ENCODE results near the gene DIP2C. TPM values are rescaled to one million over a fixed set of nuclear protein-coding genes. Genes with fewer than 3 reads are reported as not detected.
"Not testable (repeated sequence)": the region's sequence is repeated elsewhere in the genome, so short reads cannot be mapped to it uniquely, and the experiment has no call there.

The DIP2C gene
- total RNA-seq, 1 donor from 2014 or later: 2.5 TPM

DNA sequence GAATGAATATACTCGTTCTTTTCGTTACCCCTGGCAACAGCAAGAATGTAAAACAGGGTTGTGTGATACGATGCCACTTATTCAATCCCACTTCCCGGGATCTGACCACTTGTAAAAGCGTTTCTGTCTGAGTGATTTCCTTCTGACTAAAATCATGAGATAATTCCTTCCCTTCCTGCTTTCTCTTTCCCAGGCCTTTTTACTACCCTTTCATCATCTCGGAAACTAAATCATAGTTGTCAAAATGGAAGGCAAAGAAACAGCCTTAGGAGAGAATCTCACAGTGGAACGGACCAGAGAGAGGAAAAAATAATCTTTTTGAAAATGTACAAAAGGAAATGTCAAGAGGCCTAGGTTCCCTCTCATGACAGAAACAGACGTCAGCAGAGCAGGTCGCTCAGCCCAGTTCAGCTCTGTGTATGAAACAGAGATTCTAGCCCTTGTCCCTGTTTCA, 29.8 kb downstream of the DIP2C start:
- intact Hi-C loops (cut with micrococcal nuclease): no loop called here

DNA sequence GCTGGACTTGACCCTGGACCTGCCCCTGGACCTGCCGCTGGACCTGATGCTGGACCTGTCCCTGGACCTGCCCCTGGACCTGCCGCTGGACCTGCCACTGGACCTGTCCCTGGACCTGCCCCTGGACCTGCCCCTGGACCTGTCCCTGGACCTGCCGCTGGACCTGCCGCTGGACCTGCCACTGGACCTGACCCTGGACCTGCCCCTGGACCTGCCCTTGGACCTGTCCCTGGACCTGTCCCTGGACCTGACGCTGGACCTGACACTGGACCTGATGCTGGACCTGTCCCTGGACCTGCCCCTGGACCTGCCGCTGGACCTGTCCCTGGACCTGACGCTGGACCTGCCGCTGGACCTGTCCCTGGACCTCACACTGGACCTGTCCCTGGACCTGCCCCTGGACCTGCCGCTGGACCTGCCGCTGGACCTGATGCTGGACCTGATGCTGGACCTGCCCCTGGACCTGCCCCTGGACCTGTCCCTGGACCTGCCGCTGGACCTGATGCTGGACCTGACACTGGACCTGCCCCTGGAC, 31.6 kb downstream of the DIP2C start:
- intact Hi-C loops (cut with micrococcal nuclease): not testable (repeated sequence)

DNA sequence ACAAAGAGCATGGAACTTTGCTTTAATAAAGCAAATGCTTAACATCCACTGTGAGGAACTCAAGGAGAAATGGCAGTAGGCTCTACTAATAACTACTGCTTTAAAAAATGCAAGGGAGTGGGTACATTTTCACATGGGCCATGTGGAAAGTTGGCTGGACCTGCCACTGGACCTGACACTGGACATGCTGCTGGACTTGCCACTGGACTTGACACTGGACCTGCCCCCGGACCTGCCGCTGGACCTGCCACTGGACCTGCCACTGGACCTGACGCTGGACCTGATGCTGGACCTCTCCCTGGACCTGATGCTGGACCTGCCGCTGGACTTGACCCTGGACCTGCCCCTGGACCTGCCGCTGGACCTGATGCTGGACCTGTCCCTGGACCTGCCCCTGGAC, 32.6 kb downstream of the DIP2C start:
- intact Hi-C loops (cut with micrococcal nuclease): no loop called here

DNA sequence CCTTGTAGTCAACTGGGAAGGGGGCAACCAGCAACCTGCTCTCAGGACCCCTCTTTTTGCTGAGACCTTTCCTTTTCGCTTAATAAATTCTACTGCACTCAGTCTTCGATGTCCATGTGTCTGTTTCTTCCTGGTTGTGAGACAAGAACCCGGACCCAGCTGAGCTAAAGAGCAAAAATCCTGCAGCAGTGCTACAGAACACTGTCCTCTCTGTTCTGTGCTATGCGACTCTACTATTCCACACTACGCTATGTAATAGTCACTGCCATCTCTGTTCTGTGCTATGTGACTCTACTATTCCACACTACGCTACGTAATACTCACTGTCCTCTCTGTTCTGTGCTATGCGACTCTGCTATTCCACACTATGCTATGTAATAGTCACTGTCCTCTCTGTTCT, 34.3 kb downstream of the DIP2C start:
- intact Hi-C loops (cut with micrococcal nuclease): no loop called here

DNA sequence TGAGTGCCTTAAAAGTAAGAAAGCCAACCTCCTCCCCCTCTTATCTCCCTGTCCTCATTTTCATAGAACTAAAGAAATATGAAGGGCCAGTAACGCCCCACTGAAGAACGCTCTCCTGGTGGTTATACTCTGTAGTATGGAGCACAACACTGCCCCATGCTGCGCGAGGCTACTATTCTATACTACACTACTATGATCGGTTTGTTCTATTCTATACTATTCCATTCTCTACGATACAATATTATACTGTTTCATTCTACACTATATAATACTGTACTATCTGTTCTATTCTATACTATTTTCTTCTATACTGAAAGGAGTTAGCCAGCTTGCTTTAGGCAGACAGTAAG, 34.8 kb downstream of the DIP2C start:
- intact Hi-C loops (cut with micrococcal nuclease): no loop called here

DNA sequence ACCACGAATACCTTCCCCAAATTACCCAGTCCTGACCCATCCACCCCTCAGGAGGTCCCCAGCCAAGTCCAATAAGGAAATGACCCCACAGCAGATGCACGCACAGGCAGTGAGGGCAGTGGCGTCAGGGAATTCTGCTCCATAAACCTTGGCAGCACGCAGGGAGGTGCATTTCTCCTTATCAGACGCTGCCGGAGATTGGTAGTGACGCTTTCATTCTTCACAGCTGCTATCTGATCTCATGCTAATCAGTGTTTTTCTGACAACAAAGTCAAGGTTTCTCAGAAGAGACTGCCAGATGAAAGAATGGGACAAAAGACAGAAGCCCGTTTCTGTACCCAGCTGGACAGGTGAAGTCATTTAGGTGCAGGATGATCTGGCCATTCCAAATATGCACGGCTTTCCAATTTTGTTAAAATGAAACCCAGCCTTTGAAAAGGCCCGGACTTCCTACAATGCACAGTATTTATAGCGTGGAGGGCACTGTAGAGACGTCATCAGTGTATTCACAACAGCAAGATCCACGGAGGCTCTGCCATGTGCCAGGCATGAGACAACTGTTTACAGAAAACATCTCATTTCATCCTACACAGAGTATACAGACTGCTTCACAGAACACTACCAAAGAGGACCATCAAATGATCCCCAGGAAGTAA, 35.3 kb downstream of the DIP2C start:
- intact Hi-C loops (cut with micrococcal nuclease): no loop called here

DNA sequence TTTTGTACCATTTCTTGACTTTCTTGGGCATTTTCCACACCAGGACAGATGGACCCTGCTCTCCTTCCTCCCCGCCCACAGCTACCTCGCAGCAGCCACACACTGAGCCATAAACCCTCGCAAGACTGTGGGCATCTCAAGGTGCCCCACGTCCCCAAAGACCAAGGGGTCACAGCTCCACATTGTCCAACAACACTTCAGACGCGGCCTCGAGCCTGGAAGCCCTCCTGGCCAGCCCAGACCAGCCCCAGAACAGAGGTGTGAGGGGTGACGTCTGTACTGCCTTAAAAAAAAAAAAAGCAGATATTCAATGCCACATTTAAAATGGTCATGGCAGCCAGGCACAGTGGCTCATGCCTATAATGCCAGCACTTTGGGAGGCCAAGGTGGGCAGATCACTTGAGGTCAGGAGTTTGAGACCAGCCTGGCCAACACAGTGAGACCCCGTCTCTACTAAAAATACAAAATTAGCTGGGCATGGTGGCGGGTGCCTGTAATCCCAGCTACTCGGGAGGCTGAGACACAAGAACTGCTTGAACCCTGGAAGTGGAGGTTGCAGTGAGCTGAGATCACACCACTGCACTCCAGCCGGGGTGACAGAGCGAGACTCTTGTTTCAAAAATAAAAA, 36.5 kb downstream of the DIP2C start:
- intact Hi-C loops (cut with micrococcal nuclease): not testable (repeated sequence)

DNA sequence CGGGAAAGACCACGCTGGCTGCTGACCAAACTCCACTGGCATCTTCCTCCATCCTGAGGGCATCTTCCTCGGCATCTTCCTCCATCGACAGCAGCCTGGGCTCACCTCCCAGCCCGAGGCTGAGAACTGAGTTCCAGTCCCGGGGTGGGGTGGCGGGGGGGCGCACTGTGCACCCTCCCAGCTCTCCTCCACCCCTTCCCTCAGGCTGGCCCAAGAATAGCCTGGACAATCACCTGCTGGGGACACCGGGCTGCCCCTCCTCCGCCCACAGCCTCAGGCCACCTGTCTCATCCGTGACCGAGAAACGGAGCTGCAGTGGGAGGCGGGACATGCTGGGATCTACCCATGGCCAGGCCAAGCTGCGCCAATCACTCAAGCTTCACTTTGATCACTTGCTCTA, 37.2 kb downstream of the DIP2C start:
- intact Hi-C loops (cut with micrococcal nuclease): no loop called here

DNA sequence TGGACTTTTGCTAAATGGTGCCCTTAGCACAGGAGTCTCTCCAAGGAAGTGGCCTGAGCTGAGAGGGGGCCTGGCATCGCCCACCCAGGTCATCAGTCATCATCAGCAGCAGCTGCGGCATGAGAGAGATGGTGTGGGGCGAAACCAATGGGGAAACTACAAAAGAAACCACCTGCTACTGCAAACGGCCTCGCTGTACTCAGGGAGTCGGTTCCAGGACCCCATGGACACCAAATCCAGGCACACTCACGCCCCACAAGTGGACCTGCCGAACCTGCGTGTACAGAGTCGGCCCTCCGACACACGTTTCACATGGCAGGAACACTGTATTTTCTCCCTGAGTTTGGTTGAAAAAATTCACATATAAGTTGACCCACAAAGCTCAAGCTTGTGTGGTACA, 37.8 kb downstream of the DIP2C start:
- intact Hi-C loops (cut with micrococcal nuclease): no loop called here

DNA sequence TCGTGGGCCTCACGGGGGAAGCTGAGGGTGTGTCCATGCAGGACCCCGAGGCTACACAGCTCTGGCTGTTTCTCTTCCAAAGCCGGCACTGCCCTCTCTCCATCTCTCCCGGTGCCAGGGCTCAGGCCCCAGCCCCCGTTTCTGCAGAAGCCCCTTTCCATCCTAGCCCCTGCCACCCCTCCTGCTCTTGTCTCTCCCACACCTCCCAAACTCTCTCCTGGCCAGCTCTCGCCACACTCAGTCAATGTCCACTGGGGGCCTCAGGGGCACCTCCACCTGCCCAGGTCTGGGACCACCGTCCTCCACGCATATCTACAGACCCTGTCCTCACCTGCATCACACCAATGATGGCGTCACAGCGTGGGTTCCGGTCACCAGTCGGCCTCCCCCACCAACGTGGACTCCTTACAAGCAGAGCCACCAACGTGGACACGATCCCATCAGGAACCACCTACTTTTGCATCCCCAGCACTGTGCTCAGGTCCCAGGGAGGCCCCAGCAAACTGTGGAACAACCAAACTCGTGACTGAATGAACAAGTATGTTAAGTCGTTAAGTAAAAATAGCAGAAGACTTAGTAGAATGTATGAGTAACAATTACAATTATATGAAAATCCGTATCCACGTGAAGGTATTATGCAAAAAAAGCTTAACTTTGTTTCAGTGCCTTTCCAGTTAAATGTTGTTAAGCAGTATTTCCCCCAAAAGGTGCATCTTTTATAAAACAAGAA, 38.4 kb downstream of the DIP2C start:
- intact Hi-C loops (cut with micrococcal nuclease): no loop called here

DNA sequence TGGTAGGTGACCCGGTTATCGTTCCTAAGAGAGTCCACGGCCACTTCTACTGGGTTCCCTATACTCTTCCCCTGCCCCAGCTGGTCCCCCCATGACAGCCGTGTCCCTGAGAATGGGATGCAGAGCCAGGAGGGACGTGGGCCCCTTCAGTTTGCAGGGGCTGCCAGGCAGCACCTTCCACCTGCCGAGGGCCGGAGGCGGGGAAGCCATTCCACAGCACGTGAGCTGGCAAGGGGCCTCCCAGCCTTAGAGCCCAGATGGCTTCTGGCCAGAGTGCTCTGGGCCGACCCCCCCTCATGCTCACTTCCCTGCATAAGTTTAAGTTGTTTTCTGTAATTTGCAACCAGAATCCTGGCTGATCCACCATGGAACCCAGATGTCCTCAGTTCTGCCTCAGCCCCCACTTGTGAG, 39.0 kb downstream of the DIP2C start:
- intact Hi-C loops (cut with micrococcal nuclease): no loop called here

DNA sequence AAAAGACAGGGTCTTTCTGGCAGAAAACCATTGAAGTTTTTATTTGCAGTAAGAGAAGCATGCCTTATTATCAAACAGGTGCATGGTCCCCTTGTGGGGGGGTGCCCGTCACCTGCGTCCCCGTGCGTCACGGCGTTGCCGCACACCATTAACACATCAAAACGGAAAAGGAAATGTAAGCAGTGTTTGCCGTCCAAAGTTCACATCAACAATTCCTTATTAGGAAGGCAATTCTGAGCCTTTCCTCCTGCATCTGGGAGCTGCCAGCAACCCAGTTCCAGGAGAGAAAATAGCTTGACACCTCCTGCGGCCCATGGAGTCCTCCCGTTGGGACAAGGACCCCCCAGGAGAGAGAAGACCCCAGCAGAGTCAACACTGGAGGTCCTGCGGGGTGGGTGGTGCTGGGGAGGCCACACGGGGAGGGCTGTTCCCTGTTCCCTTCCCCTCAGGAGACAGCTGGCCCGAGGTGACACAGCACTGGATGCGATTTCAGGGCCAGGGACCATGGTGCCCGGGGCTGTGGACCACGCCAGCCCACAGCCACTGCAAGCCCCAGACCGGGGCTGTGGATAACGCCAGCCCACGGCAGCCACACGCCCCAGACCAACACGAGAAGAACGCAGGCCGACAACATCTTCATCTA, 39.5 kb downstream of the DIP2C start:
- intact Hi-C loops (cut with micrococcal nuclease): no loop called here

DNA sequence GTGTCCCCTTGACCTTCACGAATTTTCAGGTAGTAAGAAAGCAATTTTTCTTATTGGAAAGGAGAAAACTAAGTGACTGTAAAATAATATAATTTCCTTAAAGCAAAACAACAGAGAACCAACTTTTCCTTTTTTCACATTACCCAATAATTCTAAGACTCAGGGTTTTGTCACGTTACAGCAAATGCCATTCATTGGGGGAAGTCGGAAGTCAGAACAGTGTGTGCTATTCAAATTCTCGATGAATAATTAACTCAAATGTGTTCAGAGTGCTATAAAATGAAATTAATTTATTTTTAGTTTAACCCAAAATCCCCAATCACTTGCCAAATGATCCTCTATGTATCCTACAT, 40.0 kb downstream of the DIP2C start:
- intact Hi-C loops (cut with micrococcal nuclease): no loop called here

DNA sequence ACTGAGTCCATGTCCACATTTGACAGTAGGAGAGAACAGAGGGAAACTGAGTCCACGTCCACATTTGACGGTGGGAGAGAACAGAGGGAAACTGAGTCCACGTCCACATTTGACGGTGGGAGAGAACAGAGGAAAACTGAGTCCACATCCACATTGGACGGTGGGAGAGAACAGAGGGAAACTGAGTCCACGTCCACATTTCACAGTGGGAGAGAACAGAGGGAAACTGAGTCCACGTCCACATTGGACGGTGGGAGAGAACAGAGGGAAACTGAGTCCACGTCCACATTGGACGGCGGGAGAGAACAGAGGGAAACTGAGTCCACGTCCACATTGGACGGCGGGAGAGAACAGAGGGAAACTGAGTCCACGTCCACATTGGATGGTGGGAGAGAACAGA, 42.4 kb downstream of the DIP2C start:
- intact Hi-C loops (cut with micrococcal nuclease): not testable (repeated sequence)

DNA sequence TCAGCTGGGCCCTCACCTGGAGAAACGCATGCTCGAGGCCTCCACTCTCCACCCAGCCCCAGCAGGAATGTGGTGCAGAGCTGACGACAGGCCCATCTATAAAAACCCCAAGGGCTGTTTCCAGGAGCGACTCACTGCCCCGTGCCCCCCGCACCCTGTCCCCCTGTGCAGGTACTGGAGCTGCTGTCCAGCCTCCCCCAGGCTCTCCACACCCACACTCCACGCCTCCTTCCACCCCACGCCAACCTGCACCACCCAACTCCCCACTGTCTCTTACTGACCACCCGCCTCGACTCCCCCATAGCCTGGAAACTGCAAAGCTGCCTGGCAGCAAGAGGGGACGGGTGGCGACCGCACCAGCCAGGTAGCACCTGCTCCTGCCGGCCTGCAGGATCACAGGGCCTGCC, 43.3 kb downstream of the DIP2C start:
- intact Hi-C loops (cut with micrococcal nuclease): no loop called here

DNA sequence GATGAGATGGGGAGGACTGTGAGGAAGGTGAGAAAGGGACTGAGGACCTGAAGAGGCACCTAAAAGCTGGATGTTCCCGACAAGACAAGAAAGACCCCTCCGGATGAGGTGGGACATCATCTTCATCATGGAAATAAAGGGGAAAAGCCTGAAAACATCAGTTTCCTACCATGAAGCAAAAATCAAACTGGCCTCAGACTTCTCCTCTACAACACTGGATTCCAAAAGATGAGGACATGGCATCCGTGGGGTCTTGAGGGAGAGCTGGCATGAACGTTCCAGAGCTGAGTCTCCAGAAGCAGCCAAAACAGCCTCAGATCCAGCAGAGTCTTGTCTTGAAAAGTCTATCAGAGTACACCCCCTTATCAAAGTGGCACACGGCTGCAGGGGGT, 44.5 kb downstream of the DIP2C start:
- intact Hi-C loops (cut with micrococcal nuclease): no loop called here

DNA sequence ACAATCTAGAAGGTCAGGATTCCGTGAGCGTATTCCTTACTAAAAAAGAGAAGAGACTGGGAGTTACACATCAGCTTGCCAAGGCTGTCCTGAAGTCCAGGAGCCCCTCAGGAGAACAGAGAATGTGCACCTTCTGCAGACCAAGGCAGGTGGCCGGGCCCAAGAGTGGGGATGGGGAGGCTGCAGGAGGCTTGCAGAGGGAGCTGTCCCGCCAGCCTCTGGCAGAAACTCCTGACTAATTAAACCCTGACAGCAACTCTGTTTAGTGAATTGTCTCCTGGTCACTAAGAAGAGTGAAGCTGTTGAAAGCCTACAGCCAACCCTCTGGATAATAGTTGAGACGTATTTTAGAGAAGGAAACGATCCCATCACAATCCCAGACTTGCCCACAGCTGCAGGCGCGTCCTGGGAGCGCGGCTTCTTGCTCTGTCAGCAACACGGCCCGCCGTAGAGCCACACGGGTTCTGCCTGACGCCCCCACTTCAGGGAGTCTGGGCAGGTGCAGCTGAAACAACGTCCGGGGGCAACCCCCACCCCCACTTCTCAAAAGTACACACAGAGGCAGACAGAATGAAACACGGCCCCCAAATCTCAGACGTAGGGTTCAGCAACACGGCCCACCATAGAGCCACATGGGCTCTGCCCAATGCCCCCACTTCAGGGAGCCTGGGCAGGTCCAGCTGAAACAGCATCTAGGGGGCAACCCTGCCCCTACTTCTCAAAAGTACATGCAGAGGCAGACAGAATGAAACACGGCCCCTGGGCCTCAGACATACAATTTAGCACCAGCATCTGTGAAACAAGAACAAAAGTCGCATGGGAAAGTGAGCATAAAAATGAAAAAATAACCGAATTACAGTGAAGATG, 45.2 kb downstream of the DIP2C start:
- intact Hi-C loops (cut with micrococcal nuclease): no loop called here

DNA sequence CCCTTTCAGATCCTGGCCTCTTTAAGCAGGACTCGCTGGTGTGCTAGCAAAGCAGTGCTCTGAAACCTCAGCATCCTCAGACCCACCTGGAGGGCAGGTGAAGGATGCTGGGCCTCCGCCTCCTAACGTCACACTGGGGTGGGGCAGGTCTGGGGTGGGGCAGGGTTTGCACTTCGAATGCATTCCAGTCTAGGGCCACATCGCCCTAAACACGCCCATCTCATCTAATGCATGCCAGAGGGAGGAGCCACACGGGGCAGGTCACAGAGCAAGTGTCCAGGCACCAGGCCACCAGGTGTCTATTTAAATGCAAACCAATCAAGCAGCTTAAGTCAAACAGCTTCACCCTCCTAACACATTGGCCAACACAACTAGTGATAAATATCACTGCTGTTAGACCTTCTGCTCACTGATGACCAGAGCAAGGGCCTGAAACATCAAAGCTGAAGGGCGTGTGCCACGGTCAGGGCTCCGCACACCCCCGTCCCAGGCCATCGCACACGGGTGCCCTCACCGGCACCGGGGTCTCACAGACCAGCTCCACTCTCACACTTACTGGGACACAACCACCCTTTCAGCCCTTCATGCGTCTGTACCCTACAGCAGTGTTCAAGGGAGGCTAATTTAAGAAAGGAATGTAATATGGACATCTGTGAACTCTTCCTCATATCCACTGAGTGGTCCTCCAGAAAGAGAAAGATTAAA, 47.1 kb downstream of the DIP2C start:
- intact Hi-C loops (cut with micrococcal nuclease): no loop called here

DNA sequence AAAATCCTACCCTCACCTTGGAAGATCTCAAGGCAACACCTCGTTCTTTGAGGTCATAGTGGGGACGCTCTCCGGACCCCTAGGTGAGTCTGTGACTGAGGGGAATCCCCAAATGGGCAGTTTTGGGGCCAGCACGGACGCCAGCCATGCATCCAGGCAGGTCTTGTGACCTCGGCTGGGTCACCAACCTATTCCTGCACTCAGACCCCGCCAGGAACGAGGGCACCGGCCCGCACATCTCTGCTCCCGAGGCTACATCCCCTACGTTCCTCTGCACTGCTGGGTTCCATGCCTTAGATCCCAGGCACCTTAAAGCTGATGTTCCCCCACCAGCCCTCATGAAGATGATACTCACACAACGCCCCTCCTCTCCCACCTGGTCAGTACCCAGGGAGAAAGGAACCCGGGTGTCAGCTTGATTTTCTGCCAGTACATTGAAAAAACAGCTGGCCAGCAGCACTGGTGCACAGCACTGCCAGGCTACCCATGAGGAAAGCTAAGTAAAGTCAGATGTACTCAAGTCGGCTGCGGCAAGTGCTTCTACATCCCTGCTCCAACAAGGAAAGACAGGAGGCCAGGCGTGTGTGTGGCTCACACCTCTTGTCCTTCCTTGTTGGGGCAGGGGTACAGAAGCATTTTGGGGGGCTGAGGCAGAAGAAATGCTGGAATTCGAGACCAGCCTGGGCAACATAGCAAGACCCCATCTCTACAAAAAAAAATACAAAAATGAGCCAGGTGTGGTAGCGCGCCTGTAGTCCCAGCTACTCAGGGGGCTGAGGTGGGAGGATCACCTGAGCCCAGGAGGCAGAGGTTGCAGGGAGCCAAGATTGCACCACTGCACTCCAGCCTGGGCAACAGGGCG, 48.1 kb downstream of the DIP2C start:
- intact Hi-C loops (cut with micrococcal nuclease): no loop called here

DNA sequence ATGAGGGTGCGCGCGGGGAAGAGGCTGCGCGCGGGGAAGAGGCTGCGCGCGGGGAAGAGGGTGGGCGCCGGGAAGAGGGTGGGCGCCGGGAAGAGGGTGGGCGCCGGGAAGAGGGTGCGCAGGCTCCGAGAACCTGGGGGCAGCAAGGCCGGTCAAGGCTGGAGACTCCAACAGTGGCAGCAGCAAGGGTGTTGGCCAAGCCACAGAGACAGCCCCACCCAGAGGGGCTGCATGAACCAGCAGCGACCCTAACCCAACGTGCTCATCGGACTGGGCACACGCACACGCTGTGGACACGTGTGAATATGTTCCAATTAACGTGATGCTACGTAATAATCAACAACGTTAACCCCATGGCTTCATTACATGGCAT, 48.8 kb downstream of the DIP2C start:
- intact Hi-C loops (cut with micrococcal nuclease): no loop called here
